ENCODE measurements around the gene PVRIG. TPM values are rescaled to one million over a fixed set of nuclear protein-coding genes. Genes with fewer than 3 reads are reported as not detected.

Gene PVRIG
- total and polyA plus RNA-seq, 9 of the 15 experiments (the other 6 are each of a cell fraction or from before 2014, with no cell fraction given), result 0.16 to 0.64 TPM; not detected in 7

DNA sequence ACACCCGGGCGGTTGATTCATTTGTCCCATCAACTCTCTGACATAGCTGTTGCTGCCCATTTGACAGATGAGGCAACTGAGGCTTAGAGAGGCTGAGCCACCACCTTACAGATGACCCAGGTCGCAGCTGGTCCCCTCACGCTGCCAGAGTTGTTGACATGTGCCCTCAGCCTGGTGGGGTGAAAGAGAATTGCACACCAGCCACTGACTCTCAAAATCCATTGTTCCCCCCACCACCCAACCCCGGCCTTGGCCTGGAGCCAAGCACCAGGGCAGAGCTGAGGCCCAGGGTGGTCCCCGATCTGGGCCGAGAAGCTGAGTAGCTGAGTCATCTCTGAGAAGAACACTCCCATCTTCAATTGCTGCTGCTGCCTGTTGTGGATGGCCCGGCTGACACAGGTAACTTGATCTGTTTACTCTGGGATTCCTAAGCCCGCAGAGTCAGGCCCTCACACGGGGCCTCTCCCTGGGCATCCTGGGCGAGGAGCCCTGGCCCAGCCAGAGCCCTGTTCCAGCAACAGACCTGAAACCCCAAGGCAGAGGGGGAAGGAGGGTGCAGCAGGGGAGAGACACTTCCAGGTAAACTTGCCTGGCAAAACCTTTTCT lies 27.5 kb downstream of the PVRIG start (continued):
- TF ChIP-seq, protein P1, sequence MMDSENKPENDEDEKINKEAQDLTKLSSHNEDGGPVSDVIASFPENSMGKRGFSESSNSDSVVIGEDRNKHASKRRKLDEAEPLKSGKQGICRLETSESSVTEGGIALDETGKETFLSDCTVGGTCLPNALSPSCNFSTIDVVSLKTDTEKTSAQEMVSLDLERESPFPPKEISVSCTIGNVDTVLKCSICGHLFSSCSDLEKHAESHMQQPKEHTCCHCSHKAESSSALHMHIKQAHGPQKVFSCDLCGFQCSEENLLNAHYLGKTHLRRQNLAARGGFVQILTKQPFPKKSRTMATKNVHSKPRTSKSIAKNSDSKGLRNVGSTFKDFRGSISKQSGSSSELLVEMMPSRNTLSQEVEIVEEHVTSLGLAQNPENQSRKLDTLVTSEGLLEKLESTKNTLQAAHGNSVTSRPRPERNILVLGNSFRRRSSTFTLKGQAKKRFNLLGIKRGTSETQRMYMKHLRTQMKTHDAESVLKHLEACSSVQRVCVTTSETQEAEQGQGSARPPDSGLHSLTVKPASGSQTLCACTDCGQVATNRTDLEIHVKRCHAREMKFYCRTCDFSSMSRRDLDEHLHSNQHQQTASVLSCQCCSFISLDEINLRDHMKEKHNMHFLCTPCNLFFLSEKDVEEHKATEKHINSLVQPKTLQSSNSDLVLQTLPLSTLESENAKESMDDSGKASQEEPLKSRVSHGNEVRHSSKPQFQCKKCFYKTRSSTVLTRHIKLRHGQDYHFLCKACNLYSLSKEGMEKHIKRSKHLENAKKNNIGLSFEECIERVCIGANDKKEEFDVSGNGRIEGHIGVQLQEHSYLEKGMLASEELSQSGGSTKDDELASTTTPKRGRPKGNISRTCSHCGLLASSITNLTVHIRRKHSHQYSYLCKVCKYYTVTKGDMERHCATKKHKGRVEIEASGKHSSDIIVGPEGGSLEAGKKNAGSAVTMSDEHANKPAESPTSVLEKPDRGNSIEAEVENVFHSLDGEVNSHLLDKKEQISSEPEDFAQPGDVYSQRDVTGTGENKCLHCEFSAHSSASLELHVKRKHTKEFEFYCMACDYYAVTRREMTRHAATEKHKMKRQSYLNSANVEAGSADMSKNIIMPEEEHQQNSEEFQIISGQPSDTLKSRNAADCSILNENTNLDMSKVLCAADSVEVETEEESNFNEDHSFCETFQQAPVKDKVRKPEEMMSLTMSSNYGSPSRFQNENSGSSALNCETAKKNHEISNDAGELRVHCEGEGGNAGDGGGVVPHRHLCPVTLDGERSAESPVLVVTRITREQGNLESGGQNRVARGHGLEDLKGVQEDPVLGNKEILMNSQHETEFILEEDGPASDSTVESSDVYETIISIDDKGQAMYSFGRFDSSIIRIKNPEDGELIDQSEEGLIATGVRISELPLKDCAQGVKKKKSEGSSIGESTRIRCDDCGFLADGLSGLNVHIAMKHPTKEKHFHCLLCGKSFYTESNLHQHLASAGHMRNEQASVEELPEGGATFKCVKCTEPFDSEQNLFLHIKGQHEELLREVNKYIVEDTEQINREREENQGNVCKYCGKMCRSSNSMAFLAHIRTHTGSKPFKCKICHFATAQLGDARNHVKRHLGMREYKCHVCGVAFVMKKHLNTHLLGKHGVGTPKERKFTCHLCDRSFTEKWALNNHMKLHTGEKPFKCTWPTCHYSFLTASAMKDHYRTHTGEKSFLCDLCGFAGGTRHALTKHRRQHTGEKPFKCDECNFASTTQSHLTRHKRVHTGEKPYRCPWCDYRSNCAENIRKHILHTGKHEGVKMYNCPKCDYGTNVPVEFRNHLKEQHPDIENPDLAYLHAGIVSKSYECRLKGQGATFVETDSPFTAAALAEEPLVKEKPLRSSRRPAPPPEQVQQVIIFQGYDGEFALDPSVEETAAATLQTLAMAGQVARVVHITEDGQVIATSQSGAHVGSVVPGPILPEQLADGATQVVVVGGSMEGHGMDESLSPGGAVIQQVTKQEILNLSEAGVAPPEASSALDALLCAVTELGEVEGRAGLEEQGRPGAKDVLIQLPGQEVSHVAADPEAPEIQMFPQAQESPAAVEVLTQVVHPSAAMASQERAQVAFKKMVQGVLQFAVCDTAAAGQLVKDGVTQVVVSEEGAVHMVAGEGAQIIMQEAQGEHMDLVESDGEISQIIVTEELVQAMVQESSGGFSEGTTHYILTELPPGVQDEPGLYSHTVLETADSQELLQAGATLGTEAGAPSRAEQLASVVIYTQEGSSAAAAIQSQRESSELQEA (IDR thresholded peaks at IDR 0.05; ENCODE audit: low read depth), result no peak
- TF ChIP-seq, protein P2, sequence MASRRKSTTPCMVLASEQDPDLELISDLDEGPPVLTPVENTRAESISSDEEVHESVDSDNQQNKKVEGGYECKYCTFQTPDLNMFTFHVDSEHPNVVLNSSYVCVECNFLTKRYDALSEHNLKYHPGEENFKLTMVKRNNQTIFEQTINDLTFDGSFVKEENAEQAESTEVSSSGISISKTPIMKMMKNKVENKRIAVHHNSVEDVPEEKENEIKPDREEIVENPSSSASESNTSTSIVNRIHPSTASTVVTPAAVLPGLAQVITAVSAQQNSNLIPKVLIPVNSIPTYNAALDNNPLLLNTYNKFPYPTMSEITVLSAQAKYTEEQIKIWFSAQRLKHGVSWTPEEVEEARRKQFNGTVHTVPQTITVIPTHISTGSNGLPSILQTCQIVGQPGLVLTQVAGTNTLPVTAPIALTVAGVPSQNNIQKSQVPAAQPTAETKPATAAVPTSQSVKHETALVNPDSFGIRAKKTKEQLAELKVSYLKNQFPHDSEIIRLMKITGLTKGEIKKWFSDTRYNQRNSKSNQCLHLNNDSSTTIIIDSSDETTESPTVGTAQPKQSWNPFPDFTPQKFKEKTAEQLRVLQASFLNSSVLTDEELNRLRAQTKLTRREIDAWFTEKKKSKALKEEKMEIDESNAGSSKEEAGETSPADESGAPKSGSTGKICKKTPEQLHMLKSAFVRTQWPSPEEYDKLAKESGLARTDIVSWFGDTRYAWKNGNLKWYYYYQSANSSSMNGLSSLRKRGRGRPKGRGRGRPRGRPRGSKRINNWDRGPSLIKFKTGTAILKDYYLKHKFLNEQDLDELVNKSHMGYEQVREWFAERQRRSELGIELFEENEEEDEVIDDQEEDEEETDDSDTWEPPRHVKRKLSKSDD (conservative IDR thresholded peaks at IDR 0.05; ENCODE audit: low read length), result no peak
- TF ChIP-seq, protein P3, sequence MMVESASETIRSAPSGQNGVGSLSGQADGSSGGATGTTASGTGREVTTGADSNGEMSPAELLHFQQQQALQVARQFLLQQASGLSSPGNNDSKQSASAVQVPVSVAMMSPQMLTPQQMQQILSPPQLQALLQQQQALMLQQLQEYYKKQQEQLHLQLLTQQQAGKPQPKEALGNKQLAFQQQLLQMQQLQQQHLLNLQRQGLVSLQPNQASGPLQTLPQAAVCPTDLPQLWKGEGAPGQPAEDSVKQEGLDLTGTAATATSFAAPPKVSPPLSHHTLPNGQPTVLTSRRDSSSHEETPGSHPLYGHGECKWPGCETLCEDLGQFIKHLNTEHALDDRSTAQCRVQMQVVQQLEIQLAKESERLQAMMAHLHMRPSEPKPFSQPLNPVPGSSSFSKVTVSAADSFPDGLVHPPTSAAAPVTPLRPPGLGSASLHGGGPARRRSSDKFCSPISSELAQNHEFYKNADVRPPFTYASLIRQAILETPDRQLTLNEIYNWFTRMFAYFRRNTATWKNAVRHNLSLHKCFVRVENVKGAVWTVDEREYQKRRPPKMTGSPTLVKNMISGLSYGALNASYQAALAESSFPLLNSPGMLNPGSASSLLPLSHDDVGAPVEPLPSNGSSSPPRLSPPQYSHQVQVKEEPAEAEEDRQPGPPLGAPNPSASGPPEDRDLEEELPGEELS (CRISPR knock-in tag; IDR thresholded peaks at IDR 0.05; ENCODE audit: borderline replicate concordance), result no peak
- TF ChIP-seq NCOR1 (IDR thresholded peaks at IDR 0.05) (no peak), TEAD2 (tag; IDR thresholded peaks at IDR 0.05) (no peak), ZNF696 (CRISPR knock-in tag; conservative IDR thresholded peaks at IDR 0.05) (no peak), ZSCAN32 (CRISPR knock-in tag; IDR thresholded peaks at IDR 0.05) (no peak)
- TF ChIP-seq, protein P4, sequence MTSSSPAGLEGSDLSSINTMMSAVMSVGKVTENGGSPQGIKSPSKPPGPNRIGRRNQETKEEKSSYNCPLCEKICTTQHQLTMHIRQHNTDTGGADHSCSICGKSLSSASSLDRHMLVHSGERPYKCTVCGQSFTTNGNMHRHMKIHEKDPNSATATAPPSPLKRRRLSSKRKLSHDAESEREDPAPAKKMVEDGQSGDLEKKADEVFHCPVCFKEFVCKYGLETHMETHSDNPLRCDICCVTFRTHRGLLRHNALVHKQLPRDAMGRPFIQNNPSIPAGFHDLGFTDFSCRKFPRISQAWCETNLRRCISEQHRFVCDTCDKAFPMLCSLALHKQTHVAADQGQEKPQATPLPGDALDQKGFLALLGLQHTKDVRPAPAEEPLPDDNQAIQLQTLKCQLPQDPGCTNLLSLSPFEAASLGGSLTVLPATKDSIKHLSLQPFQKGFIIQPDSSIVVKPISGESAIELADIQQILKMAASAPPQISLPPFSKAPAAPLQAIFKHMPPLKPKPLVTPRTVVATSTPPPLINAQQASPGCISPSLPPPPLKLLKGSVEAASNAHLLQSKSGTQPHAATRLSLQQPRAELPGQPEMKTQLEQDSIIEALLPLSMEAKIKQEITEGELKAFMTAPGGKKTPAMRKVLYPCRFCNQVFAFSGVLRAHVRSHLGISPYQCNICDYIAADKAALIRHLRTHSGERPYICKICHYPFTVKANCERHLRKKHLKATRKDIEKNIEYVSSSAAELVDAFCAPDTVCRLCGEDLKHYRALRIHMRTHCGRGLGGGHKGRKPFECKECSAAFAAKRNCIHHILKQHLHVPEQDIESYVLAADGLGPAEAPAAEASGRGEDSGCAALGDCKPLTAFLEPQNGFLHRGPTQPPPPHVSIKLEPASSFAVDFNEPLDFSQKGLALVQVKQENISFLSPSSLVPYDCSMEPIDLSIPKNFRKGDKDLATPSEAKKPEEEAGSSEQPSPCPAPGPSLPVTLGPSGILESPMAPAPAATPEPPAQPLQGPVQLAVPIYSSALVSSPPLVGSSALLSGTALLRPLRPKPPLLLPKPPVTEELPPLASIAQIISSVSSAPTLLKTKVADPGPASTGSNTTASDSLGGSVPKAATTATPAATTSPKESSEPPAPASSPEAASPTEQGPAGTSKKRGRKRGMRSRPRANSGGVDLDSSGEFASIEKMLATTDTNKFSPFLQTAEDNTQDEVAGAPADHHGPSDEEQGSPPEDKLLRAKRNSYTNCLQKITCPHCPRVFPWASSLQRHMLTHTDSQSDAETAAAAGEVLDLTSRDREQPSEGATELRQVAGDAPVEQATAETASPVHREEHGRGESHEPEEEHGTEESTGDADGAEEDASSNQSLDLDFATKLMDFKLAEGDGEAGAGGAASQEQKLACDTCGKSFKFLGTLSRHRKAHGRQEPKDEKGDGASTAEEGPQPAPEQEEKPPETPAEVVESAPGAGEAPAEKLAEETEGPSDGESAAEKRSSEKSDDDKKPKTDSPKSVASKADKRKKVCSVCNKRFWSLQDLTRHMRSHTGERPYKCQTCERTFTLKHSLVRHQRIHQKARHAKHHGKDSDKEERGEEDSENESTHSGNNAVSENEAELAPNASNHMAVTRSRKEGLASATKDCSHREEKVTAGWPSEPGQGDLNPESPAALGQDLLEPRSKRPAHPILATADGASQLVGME (CRISPR knock-in tag; IDR thresholded peaks at IDR 0.05), result no peak

All from K562 (cell line).